Measurements from ENCODE around the gene ZCRB1.

GRCh38 chr12:42346403-42347002 lies 20.6 kb upstream of the ZCRB1 start:
- TF ChIP-seq POLR2AphosphoS5 (IDR thresholded peaks at IDR 0.05) (no peak), POLR2A (IDR thresholded peaks at IDR 0.05) (no peak), CTCF (IDR thresholded peaks at IDR 0.05) (no peak)
